Activated CD8-positive, alpha-beta memory T cell treated with anti-CD3 and anti-CD28 coated beads for 48 hours (primary cell): Measurements from ENCODE around the gene LUZP2.
"Not testable (repeated sequence)": the region's sequence is repeated elsewhere in the genome, so short reads cannot be mapped to it uniquely, and the experiment has no call there.

Experiments
- DNase-seq, 3 experiments: peaks; one replicate each; pipeline ENCODE4 v3.0.0-alpha.2; 2020; ENCODE audit warnings: low read depth in 2 of 3, low spot score in 2 of 3

The LUZP2 gene

DNA sequence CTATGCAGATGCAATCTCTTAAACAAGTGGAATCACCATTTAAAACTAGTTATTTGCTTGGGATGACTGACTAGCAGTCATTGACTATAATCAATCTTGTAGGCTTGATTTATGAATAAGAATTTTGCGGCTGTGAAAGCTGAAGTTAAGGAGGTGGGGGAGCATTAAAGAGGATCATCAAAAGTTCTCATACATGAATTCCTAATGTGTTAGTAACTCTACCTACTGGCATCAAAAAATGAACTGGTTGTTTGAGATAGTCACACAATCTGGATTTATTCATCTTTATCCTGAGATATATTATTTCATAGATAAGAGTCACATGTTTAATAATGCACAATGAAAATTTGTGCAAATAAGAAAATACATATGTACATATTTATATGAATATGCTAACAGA is 393.6 kb downstream of the LUZP2 start:
- DNase-seq: no peak

DNA sequence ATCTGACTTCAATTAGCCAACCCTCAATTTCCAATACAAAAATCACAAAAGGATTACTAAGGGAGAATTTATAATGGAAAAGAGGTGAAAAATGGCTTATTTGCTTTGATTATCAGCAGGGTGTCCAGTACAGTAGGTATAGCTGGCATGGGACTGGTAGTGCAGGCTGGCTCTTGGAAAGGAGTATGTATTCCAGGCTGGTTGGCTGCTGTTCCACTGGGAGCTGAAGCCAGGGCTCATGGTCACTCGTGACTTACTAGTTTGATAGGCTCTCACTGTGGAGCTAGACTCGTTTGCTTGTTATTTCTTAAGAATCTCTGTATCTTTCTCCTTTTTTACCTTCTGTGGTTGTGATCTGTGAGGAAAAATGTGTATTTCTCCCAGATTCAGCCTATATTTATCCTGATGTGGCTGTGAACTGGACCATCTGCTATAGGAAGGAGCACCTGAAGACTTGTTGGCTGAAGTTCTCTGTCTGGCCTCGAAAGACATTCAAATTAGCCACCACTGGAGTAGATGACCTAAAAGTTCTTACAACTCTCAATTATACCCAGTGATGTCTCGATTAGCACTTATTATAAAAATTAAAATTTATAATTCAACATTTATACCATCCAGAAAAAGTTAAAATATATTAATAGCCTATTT is 395.1 kb downstream of the LUZP2 start:
- not testable (repeated sequence) for DNase-seq

DNA sequence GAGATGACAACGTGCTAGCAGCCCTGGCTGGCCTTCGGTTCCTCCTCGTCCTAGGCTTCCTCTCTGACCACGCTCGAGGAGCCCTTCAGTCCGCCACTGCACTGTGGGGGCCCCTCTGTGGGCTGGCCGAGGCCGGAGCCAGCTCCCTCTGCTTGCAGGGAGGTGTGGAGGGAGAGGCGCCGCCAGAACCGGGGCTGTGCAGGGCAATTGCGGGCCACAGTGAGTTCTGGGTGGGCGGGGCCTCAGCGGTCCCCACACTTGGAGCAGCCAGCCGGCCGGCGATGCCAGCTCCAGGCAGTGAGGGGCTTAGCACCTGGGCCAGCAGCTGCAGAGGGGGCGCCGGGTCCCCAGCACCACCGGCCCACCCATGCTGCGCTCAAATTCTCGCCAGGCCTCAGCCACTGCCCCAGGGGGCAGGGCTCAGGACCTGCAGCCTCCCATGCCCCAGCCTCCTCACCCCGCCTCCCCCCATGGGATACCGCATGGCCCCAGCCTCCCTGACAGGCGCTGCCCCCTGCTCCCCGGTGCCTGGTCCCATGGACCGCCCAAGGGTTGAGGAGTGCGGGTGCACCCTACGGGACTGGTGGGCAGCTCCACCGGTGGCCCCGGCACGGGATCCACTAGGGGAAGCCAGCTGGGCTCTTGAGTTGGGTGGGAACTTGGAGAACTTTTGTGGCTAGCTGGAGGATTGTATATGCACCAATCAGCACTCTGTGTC is 399.4 kb downstream of the LUZP2 start:
- DNase-seq: no peak

DNA sequence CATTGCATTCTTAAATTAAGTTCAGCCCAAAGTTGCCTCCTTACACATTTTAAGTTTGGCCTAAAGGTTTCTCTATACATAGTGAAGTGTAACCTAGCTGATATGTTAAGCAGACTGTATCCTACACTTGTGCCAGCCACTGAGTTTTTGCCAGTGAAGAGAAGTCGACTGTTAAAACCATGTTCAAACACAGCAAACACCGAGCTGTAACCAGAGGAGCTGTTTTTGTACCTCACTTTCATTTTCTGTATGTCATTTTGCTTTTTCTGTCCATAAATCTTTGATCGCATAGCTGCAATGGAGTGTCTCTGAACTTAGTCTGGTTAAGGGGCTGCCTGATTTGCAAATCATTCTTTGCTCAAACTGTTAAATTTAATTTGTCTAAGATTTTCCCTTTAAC is 403.7 kb downstream of the LUZP2 start:
- no peak for DNase-seq

DNA sequence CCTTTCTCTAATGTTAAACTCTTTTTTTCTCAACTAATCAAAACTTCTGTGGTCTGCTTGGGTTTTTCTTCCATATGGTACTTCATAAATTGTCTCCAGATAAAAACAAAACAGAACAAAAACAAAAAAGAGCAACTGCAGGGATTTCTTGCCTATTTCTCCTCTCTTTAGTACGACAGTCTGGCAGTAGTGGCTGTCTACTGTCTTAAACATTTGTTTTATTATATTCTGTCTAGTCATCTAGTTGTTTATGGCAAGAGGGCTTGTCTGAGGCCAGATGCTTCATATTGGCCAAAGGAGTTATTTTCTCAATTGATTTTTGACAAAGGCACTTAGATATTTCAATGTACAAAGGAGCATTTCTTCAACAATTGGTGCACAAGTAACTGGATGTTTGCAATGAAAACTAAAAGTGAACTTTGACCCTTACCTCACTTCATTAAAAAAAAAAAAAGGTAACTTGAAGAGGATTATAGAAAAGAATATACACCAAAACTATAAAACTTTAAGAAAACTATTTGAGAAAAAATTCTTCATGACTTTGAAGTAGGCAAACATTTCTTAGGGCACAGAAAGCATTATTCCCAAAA is 404.2 kb downstream of the LUZP2 start:
- no peak for DNase-seq

DNA sequence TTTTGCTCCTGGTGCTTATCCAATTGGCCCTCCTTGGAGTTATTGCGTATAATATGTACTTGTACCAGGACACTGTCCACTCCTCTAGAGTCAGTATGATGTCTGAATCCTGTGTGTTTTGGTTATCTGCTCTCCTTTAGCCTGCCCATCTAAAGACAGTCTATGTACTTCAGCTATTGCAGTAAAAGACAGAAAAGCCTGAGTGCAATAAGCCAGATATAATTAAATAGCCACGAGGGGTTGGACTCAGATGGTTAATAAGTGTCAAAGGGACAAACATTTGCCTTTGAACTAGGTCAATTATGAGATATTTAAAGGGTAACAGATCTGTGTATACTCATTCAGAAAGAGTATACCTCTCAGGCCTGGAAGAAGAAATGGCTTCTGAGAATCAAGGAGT is 406.7 kb downstream of the LUZP2 start:
- DNase-seq: no peak

DNA sequence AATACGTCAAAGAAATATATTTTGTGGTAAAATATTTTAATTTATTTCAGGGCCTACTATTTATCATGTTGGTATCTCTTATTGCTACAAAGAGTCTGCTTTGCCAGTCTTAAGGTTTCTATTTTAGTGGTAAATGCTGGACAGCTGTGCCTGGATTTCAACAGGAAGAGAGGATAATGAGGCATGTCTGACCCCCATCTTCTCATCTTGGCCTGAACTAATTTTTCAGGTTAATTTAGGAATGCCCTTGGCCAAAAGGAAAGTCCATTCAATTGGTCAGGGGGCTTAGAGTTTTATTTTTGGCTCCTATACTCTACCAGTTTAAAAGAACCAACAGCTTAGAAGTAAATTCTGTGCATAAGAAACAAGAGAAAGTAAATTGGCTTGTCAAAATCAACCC is 428.2 kb downstream of the LUZP2 start:
- no peak for DNase-seq

DNA sequence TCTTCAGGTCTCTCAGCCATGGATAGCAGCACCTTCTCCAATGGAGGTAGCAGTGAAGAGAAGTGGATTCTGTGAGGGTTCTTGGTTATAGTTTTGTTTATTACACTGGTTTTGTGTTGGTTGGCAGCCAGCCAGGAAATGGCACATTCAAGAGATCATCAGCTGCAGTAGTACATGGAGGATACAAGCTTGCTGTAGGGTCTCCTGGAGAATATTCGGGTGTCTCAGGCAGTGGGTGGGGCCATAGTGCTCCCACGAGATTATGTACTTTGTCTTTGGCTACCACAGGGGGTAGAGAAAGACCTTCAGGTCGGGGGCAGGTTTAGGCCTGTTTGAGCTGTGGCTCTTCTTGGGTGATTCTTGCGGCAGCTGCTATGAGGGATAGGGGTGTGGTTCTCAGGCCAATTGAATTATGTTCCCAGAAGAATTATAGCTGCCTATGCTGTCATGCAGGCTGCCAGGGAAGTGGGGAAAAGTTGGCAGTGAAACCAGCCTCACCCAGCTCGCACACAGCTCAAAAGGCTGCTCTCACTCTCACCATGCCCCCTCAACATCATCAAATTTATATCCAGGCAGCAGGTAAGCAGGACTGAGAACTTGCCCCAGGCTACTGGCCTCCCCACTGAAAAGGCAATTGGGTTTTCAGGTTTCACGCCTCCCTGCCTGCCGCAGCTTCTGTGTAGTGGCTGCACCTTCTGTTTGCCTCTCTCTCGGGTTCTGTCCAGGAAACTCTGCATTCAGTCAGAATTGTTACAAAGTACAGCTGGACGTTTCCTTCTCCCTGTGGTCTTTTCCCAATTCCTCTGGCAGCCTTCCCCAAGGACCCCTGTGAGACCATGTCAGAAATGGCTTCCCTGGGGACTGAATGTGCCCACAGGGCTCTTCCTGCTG is 435.5 kb downstream of the LUZP2 start:
- no peak for DNase-seq

- no peak for DNase-seq
These were observed 438.0 kb downstream of the LUZP2 start for GRCh38 chr11:24934733-24935439.

- no peak for DNase-seq
These were observed 448.0 kb downstream of the LUZP2 start for GRCh38 chr11:24944891-24945290.

GRCh38 chr11:24949406-24949805 is 452.6 kb downstream of the LUZP2 start:
- DNase-seq: no peak

DNA sequence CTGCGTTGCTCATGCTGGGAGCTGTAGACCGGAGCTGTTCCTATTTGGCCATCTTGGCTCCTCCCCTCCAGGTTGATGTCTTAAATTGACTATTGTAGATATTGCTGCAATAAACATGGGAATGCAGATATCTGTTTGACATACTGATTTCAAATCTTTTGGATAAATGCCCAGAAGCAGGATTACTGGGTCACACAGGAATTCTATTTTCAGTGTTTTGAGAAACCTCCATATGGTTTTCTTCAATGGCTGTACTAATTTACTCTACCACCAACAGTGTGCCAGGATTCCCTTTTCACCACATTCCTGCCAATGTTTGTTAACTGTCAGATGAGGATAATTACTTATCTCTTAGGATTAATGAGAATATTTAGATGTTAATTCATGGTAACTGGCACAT is 467.0 kb downstream of the LUZP2 start:
- DNase-seq: no peak

GRCh38 chr11:24965748-24966147 is 468.9 kb downstream of the LUZP2 start:
- DNase-seq: no peak

DNA sequence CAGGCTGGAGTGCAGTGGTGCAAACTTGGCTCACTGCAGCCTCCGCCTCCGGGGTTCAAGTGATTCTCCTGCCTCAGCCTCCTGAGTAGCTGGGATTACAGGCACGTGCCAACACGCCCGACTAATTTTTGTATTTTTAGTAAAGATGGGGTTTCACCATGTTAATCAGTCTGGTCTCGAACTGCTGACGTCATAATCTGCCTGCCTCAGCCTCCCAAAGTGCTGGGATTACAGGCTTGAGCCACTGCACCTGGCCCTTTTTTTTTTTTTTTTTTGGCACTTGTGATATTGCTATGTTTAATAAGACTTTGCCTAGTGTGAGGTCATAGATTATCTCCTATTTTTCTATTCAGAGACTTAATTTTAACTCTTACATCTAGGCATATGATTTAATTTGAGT is 497.1 kb downstream of the LUZP2 start:
- DNase-seq: not testable (repeated sequence)

DNA sequence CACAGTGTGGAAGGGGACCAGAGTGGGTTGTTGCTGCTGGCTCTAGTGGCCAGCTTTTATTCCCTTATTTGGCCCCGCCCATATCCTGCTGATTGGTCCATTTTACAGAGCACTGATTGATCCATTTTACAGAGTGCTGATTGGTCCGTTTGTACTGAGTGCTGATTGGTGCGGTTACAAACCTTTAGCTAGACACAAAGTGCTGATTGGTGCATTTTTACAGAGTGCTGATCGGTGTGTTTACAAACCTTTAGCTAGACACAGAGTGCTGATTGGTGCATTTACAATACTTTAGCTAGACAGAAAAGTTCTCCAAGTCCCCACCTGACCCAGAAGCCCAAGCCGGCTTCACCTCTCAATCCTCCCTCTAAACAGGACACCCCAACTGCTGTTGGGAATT is 503.1 kb downstream of the LUZP2 start:
- not testable (repeated sequence) for DNase-seq

DNA sequence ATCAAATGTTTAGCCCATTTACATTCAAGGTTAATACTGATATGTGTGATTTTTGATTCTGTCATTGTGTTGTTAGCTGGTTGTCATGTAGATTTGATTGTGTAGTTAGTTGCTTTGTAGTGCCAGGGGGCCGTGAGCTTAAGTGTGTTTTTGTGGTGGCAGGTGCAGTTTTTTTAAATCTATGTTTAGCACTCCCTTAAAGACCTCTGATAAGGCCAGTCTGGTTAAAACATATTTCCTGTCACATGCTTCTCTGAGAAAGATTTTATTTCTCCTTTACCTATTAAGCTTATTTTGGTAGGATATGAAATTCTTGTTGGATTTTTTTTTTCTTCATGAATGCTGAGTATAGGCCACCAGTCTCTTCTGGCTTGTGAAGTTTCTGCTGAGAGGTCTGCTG is 540.6 kb downstream of the LUZP2 start:
- no peak for DNase-seq

DNA sequence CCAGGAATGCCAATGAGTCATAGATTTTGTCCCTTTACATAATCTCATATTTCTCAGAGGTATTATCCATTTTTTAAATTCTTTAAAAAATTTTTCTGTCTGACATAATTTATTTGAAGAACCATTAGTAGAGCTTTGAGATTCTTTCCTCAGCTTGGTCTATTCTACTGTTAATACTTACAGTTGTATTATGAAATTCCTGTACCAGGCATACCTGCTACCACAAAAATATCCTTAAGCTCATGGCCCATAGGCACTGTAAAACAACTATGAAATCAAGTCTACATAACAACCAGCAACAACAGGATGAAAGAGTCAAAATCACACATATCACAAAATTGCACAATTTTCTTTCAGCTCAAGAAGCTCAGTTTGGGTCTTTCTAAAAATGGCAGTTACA is 541.3 kb downstream of the LUZP2 start:
- no peak for DNase-seq

DNA sequence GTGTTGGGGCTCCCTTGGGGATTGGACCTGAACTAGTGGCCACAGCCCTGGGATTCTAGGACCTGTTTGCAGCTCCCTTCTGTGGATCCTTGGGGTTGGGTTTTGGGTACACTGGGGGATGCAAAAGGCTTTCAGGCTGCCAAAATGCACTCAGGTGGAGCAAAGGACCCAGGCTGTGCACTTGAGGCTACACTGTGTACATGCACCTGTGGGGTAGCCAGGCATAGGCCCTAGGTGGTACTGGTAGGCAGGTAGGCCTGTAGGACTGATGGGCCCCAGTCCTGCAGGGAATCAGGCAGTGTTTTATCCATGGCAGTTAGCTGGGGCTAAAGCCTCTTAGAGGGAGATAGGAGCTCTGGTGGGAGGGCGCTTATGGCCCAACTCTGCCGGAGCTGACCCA is 542.3 kb downstream of the LUZP2 start:
- DNase-seq: no peak

GRCh38 chr11:25048632-25049031 is 551.8 kb downstream of the LUZP2 start:
- DNase-seq: no peak

DNA sequence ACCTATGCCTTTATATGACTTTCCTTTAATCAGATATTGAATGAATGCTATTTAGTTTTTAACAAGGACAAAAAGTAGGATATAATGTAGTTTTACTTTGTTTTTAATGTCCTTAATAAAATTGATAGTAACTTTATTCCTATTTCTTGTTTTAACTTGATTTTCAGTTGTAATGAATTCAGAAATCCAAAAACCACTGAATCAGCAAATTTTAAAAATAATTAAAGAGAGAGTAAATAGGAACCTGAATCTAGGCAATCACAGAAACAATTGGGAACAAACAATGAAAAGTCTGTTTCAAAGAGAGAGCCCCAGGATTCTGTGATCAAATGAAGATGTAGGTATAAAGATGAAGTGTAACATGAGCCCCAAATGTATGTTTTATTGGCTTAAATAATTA is 556.0 kb downstream of the LUZP2 start:
- no peak for DNase-seq

GRCh38 chr11:25057861-25058260 is 561.0 kb downstream of the LUZP2 start:
- DNase-seq: no peak
